GM21515 (cell line): Measurements from ENCODE around the gene PLA2G4F.

ENCODE experiments used
- ATAC-seq: cut with Tn5 transposase; IDR thresholded peaks from one replicate; pipeline ENCODE4 v1.9.1; 2021; ENCODE audit not compliant: unreplicated experiment

Gene PLA2G4F

DNA sequence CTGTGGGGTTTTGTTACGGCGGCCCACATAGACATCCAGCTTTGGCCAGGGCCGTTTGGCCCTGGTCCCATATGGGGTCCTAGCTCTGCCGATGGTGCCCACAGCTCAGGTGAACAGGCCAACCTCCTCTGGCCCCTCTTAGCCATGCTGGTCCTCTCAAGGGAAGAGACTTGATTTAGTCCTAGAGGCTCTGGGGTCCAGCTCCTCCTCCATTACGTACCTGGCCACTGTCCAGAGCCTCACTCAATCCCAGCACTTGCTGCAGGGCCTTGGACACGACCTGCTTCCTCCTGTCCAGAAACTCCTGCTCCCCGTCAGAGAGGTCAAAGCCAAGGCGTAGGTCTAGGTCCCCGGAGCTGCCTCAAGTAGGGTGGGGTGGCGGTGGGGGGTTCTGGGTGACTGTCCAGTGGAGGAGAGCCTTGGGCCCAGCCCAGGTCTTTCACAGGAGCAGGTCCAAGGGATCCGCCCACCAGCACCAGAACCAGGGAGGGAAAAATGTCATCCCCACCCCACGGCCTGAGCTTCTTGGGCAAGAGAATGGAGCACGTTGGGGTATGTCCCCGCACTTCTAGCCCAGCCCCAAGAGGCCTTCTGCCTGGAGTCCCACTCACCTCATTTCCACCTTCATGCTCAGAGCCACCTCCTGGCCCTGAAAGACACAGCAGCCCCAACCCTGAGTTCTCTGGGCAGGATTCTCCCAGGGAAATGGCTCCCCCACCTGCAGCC lies 6.8 kb downstream of the PLA2G4F start:
- no peak for ATAC-seq

DNA sequence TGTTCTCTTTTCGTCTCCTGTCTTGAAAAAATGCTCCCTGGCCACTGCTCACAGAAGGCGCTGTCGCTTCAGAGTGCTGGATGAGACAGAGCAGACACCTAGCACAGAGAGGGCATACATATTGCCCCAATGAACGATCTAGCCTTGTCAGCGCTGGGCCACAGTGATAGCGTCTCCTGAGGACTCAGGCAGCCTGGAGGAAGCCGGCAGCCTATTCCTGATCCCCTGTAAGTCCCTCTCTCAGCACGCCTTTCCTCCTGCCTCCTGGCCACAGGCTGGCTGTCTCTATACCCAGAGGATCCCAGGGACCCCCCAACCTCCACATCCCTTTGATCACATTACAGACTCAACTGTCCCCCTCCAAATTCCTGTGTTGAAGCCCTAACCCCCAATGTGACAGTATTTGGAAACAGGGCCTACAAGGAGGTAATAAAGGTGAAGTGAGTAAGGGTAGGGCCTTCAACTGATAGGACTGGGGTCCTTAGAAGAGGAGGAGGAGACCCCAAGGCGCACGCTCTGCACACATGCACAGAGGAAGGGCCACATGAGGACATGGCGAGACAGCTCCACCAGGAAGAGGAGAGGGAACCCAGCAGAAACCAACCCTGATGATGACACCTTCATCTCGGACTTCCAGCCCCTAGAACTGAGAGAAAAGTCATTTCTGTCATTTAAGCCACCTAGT lies 7.5 kb downstream of the PLA2G4F start:
- no peak for ATAC-seq

DNA sequence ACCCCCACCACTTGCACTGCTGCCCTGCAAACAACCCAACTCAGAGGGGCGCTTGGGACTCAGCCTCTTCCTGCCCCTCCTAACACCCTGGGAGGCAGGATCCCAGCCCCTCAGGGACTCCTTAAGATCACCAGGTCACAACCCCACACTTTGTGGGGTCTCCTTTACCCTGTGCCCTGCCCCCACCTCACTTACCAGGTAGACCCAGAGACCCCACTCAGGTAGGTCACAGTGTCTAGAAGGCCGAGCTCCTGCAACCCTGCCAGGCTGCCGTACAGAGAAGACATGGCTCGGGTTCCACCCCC lies 9.1 kb downstream of the PLA2G4F start:
- no peak for ATAC-seq

DNA sequence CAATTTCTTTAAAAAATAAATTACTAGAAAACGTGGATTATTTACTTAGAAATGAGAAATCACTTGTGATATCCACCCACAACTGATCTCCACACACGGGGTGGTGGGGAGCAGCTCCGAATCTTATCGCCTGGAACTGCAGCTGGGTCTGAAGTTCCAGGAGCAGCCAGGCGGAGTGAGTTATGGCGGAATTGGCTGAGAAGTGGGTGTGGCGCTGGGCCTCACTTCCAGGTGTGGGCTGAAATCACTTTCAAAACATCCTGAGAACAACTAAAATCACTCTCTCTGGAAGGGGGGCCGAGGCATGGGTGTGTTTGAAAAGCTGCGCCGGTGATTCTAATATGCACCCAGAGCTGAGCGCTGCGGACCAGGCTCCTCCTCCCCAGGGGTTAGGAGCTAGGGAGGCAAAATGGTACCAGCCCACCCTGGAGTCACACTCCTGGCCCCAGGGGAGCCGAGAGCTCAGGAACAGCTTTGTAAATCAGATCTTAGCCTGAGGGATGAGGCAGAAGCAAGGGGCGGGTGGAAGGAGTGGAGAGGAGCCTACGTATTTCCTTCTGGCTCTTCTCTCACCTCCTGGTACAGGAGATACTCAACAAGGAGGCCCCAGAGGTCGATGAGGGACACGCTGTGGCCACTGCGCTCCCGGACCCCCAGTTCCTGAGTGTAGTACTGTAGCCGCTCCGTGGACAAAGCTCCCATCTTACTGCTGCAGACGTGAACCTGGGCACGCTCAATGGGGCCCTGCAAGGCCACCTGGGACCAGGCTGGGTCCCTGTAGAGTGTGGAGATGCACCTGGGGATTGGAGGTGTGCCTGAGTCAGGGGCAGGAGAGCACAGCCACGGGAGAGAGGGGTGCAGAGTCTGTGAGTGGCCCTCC lies 9.6 kb downstream of the PLA2G4F start:
- no peak for ATAC-seq

DNA sequence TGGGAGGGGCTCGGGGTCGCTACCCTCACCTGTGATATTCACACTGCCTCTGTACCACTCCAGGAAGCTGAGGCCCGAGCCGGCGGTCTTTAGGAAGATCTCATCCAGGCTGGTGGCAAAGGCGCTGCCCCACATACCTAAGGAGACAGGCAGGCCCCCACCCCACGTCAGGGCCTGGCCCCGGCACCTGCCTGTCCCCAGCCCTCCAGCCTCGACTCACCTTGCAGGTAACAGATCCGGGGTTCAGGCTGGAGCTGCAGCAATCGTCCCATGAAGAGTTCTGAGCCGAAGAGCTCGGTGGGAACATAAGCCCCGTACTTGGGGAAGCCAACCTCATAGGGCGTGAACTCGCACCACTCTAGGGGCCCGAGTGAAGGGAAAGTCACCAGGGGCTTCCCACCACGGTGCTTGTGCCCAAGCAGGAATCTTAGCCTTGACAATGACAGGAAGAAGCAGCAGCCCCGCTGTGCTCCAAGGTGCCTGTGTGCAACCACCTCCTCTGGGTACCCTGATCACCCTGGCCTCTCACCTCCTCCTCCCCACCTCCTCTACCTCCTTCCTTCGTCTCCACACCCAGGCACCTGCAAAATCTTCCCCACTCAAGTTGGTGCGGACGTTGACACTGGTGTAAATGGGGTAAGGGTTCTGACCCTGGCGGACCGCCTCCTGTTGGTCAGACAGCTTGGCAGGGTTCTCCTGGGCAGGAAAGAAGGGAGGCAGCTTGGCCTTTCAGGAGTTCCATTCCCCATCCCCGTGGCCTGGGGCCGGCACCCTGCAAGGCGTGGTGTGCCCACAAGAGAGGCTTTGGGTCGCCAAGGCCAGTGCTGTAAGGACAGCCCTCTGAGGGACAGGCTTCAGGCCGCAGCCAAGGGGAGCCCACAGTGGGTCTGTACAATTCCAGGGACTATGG lies 10.6 kb downstream of the PLA2G4F start:
- no peak for ATAC-seq

DNA sequence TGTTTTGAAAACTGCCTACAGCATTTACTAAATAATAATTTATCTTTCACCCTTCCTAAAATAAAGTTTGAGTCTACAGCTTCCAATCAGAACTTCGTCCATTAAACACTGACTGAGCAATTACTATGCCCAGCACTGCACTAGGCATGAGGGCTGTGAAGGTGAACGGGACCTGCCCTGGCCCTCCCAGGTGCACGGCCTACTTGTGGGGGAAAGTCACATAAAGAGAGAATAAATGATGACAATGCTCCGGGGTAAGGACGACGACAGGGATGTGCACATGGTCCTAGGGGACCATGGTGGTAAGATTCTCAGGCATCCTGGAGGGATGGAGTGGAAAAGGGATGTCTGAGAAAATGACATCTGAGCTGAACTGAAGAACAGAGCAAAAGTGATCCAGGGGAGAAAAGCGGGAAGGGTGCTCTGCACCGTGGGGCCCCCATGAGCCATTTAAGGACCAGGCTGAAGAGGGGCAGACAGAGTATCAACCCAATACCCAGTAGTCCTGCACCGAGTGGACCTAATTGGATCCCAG lies 11.5 kb downstream of the PLA2G4F start:
- no peak for ATAC-seq

DNA sequence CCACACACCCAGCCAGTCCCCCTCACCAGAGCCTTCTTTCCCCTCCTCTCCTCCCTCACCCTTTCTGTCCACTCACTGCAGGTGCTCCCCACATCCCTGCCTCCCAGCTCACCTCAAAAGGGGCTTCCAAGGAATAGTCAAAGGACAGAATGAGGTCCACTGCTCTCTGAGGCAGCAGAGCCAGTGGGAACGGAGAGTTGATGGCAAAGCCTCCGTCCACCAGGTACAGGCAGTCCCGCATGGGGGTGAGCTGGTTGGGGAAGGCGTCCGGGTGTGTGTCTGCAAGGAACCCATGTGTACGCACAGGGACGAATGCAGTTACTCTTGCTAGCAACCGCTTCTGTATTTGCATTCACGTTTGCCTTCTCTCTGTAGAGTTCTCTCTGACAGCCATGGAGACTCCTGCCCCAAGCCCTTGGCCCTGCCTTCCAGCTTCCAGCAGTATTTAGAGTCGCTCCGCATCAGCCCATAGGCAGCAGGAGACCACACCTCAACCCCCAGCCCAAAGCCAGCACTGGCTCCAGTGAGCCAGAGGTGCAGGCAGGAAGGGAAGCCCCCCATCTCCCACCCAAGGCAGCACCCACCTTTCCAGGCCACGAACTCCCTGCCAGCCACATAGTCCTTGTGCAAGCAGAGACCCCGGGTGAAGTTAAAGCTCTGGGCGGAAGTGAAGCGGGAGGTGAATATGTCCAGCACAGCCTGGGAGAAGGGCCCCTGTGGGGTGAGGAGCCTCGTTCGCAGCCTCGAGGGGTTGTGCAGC lies 12.4 kb downstream of the PLA2G4F start:
- no peak for ATAC-seq

DNA sequence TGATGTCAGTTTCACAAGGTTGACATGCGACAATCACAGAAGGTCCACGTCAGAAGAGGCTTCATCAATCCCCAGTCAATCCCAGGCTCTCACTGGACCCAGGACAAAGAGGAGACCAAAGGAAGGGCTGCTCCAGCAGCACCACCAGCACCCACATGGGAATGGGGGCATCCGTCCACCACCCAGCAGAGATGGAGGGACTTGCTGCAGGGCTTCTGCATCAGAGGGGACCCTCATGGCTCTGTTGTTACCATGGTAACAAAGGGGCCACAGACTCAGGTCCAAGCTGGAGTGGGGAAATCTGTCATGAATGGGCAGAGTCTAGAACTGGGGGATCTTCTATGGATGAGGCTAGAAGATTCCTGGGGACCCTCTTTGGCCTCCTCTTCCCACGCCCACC lies 13.1 kb downstream of the PLA2G4F start:
- no peak for ATAC-seq

DNA sequence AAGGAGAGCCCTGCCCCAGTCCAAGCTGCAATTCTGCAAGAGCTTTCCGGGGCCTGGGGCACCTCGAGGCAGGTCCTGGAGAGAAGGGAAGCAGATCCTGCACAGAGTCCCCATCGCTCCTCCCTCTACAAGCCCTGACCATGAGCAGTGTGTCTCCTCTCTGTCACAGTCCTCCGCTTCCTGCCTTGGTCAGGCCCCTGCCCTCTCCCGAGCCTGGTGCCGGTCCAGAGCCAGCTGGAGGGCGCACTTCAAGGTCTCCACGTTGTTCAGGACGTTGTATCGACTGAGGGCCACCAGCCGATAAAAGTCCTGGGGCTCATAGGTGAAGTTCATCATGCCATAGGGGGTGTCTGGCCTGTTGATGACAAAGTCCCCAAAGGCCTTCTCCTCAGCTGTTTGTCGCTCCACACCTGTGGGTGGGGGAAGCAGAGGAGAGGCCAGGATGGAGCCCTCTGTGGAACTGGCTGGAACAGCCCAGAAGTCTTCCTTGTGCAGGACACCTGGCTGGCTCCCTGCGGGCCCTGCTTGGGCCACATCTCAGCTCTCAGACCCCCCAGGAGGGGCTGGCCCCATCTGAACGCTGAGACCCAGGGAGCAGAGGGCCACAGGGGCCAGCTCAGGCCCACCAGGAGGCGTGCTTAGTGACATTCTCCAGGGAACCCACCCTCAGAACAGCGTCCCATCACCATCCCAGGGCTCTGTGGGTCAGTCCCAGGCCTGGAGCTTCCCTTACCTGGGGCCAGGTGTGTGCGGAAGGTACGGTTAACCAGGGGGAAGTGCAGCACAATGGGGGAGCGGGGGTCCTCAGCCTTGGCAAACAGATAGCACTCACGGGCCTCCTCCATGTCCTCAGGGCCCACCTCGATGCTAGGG lies 14.4 kb downstream of the PLA2G4F start:
- ATAC-seq, result no peak

DNA sequence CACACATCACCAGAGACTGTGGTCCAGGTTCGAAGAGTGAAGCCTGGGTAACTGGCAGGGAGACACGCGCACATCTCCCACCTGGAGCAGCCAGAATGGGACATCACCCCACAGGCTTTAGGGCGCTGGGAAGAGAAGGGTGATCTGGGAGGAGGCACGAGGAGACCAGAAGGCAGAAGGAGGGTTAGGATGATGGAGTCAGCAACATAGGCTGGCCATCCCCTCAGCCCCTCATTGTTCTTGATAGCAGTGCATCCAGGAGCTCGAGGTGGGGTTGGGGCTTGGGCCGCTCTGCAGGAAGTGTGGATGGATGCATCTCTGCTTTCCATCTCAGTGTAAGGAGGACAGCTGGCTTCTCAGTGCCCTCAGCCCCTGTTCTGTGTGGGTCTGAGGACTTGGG lies 15.2 kb downstream of the PLA2G4F start:
- ATAC-seq, result no peak

DNA sequence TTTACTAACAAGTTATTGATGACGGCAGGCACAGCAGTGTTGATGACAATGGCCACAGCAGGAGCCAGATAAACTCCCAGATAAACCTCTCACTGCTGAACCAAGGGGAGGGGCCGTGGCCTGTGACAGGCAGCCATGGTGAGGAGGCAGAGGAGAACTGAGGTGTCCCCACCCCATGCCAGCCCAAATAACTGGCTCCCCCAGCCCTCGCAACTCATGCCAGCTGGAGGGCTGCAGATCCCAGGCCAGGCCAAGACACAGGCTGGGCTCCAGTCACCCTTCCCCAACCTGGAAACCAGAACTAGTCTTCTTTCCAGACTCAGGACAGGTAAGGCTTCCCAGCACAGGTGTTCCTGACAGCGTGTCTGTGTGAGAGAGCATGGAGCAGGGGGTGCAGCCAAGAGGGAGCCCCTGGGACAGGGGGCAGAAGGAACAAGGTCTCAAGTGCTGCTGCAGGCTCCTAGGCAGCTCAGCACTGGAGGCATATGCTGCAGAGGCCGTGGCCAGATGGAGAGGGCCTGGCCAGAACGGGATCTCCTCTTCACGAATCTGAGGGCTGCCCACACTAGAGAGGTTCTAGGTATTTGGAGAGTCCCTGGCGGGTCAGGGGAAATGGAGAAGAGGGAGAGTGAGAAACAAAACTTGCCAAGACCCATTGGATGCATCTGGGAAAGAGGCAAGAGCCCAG lies 15.9 kb downstream of the PLA2G4F start:
- no peak for ATAC-seq

DNA sequence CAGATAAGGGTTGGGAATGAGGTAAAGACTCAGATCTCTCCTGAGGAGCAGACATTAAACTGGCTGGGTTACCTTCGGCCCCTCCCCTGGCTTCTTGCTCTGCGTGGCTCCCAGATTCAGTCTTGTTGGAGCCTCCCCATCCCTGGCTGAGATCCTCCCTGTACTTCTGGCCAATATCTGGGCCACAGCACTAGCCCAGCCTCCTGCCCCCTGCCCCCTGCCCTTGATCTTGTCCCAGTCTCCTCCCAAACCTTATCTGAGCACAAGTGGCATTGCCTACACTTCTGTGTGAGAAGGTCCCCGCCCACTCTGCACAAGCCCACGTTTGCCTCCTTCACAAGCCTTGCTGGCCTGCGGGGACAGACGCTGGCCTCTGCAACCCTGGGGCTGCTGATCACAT lies 16.8 kb downstream of the PLA2G4F start:
- no peak for ATAC-seq

DNA sequence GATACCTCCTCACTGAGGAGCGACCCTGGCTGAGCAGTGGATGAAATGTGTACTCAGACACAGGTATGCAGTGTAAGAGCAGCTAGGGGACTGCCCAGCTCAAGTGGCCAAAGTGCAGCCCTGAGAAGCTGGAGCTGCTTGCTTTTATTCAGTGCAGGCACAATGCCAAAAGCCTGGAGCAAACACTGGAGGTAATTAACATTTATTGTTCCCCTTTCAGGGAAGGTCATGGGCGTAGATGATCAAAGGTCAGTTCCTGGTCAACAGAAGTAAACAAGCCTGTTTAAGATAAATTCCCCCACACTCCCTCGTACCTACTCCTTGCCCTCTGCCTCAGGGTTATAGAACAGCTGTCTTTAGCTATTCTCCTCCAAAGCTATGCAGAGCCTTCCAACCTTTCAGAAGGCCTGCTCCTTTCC lies 17.5 kb downstream of the PLA2G4F start:
- no peak for ATAC-seq

DNA sequence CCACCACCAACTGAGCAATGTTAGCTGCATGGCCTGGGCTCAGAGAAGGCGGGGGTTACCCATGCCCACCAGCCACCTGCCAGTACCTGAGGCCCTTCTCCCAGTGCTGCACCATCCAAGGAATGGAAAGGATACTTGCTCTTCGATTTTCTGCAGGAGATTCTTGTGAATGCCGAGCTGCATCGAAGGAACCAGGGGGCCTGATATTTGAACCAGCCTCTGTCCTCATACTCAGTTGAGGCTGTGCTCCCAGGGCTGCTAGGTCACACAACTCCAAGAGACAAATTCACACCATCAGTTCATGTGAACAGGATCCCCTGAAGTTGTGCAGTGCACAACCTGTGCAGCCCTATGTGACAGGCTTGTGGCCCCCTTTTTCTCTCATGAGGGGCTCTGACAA lies 18.0 kb downstream of the PLA2G4F start:
- ATAC-seq, result no peak

DNA sequence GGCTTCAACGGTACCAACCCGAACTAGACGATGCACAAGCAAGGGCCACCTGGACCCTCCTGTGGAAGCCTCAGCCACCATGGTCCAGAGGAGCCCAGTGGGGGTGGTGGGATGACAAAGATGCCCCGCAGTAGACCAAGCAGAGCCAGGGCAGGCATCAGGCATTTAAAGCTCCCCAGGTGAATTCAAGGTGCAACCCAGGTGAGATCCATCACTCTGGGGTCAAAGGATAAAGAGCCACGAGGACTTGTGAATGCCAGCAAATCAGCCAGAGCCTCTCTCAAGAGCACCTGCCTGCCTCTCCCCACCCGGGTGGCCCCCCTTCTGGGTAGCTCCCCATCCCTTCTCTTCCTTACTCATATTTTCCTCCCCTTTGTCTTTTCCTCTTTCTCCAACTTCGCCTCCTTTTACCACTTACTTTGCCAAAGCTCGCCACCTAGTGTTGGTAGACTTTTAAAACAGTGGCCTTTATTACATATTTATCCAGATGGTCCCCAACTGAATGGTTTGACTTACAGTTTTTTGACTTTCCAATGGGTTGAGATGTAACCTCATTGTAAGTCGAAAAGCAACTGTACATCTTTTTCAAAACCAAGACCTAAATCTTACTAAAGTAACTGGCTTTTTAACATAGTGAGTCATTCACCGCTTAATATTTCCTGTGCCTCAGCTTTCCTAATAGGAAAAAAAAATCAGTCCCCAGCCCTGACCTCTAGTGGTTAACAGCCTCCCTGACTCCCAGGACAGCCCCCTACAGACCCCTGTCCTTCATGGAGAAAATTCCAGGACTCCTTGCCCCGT lies 18.8 kb downstream of the PLA2G4F start:
- no peak for ATAC-seq

DNA sequence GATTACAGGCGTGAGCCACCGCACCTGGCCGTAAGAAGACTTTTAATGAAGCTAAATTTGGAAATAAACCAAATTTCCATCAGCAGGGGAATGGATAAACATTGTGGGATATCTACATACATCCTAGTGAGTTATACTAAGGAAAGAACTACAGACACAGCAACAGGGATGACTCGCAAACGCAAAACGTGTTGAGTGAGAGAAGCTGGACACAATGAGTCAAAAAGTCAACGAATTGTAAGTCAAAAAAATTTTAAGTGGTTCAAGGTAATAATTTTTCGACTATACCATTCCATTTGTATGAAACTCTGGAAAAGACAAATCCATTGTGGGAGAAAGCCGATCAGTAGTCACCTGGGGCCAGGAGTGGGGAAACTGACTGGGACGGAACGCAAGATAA lies 19.9 kb downstream of the PLA2G4F start:
- no peak for ATAC-seq

DNA sequence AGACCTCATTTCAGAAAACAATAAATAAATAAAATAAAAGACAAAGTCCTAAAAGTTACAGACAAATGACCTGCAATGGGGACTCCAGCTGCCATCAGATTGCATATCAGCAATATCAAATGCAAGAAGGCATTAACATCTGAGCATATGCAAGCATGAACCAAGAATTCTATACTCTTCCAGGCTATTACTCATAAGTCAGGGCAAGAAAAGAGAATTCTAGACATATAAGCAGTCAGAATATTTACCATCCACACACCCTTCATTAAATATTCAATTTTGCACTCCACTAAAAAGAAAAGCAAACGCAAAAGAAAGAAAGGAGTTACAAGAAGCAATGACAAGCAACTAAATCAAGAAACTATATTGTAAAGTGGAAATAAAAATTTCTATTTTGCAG lies 21.1 kb downstream of the PLA2G4F start:
- no peak for ATAC-seq
